GM23248 (cell line): ENCODE measurements around the gene ZNF683. TPM values are rescaled to one million over a fixed set of nuclear protein-coding genes. Genes with fewer than 3 reads are reported as not detected.
A peak's percentile ranks its signal among the peaks of the same experiment; 100 is the strongest.

Experiments
- DNase-seq: peaks from one replicate; pipeline ENCODE4 v3.0.0-alpha.2; 2015
- H2AFZ ChIP-seq: fragments of 200-600 bp; sonication (generic); 2 replicates; pipeline ENCODE4 v1.6.1; 2016; ENCODE audit warnings: antibody characterized with exemption
- H3F3A ChIP-seq: fragments of 200-600 bp; sonication (generic); 2 replicates; pipeline ENCODE4 v1.6.1; 2016; ENCODE audit warnings: mild to moderate bottlenecking, antibody characterized with exemption, mixed run types; ENCODE audit not compliant: insufficient read depth
- H3K27ac ChIP-seq: fragments of 200-600 bp; sonication (generic); 2 replicates; pipeline ENCODE4 v1.5.1; 2016; ENCODE audit warnings: mild to moderate bottlenecking
- H3K27me3 ChIP-seq: fragments of 200-600 bp; sonication (generic); replicated peaks from 2 replicates; pipeline ENCODE4 v1.6.1; 2016; ENCODE audit warnings: mild to moderate bottlenecking; ENCODE audit not compliant: insufficient read depth
- H3K36me3 ChIP-seq: fragments of 200-600 bp; sonication (generic); 2 replicates; pipeline ENCODE4 v1.6.1; 2016; ENCODE audit warnings: low read depth, mild to moderate bottlenecking
- H3K4me1 ChIP-seq: fragments of 200-600 bp; sonication (generic); 2 replicates; pipeline ENCODE4 v1.6.1; 2016; ENCODE audit warnings: mild to moderate bottlenecking; ENCODE audit not compliant: insufficient read depth
- H3K4me2 ChIP-seq: fragments of 200-600 bp; sonication (generic); one replicate; pipeline ENCODE4 v1.6.1; 2016; ENCODE audit warnings: mild to moderate bottlenecking; ENCODE audit not compliant: unreplicated experiment
- H3K4me3 ChIP-seq: fragments of 200-600 bp; sonication (generic); 2 replicates; pipeline ENCODE4 v1.5.1; 2016; ENCODE audit warnings: mild to moderate bottlenecking
- H3K79me2 ChIP-seq: fragments of 200-600 bp; sonication (generic); 2 replicates; pipeline ENCODE4 v1.6.1; 2016; ENCODE audit warnings: mild to moderate bottlenecking; ENCODE audit not compliant: insufficient read depth
- H3K9ac ChIP-seq: fragments of 200-600 bp; sonication (generic); 2 replicates; pipeline ENCODE4 v1.6.1; 2016; ENCODE audit warnings: mild to moderate bottlenecking
- H3K9me2 ChIP-seq: fragments of 200-600 bp; sonication (generic); 2 replicates; pipeline ENCODE4 v1.6.1; 2016; ENCODE audit warnings: mixed run types, mild to moderate bottlenecking, moderate library complexity; ENCODE audit not compliant: insufficient read depth
- H3K9me3 ChIP-seq: fragments of 200-600 bp; sonication (generic); one replicate; pipeline ENCODE4 v1.6.1; 2017; ENCODE audit warnings: low read depth
- H4K20me1 ChIP-seq: fragments of 200-600 bp; sonication (generic); 2 replicates; pipeline ENCODE4 v1.6.0; 2016; ENCODE audit not compliant: insufficient read depth
- EZH2 ChIP-seq: fragments of 200-600 bp; sonication (generic); IDR thresholded peaks from 2 replicates; pipeline ENCODE4 v1.6.1; 2018; ENCODE audit warnings: antibody characterized with exemption, mild to moderate bottlenecking; ENCODE audit not compliant: insufficient read depth, poor library complexity, severe bottlenecking
- EZH2phosphoT487 ChIP-seq: fragments of 200-600 bp; sonication (generic); IDR thresholded peaks from 2 replicates; pipeline ENCODE4 v1.6.1; 2018; ENCODE audit warnings: antibody characterized with exemption, moderate library complexity, mild to moderate bottlenecking, low read depth; ENCODE audit not compliant: insufficient read depth
- WGBS, 2 experiments: methylation state at CpG; one replicate each; pipeline ENCODE4 v1.1.6; 2015 to 2017; ENCODE audit warnings: low lambda C conversion rate in 2 of 2, low coverage in 1 of 2; ENCODE audit errors: missing lambda C conversion rate in 2 of 2; 5-methylcytosine and 5-hydroxymethylcytosine counted together
- in situ Hi-C: fragments of 300-500 bp; cut with MboI; formaldehyde crosslinking; loops from 2 replicates; pipeline ENCODE4 v1.15.0; 2020
- polyA plus RNA-seq: library from polyadenylated mRNA; unstranded; fragments of >200 nt; fragmentation: Nextera tagmentation; extraction: Ambion mirVana; gene quantifications from 2 replicates; pipeline ENCODE4 v1.2.1, GENCODE V29; 2016
- total RNA-seq: library from RNA; depleted of rRNA; stranded (reverse); fragments of >200 nt; shearing (Covaris generic); gene quantifications from 2 replicates; pipeline ENCODE4 v1.2.3, GENCODE V29; 2014

The ZNF683 gene
- total and polyA plus RNA-seq, 2 experiments from 2014 or later = not detected

GRCh38 chr1:26363549-26364448 is 8.8 kb downstream of the ZNF683 start:
- Histone ChIP-seq H3F3A (no peaks in the 10 kb centered on the region), H3K9me3 (no peaks in the 10 kb centered on the region), H4K20me1 (no peaks in the 10 kb centered on the region), H3K4me1 (0 out of 2 replicates have a peak, but pooled peaks cover 7% of the 10 kb centered on the region), H3K27me3 (peaks cover 33% of the 10 kb centered on the region), H3K27ac (no peak overlapping the region), H3K79me2 (no peaks in the 10 kb centered on the region), H2AFZ (no peak overlapping the region), H3K9ac (no peak overlapping the region), H3K9me2 (no peaks in the 10 kb centered on the region), H3K36me3 (no peaks in the 10 kb centered on the region), H3K4me2 (no peak overlapping the region), H3K4me3 (no peak overlapping the region)
- 31% methylated on average over 26 of the region's 26 CpGs for WGBS, 2 experiments
- in situ Hi-C loops = no loop called here
- peak; percentile 88 for DNase-seq
- TF ChIP-seq EZH2 = no peak
- TF ChIP-seq EZH2phosphoT487 = no peak

DNA sequence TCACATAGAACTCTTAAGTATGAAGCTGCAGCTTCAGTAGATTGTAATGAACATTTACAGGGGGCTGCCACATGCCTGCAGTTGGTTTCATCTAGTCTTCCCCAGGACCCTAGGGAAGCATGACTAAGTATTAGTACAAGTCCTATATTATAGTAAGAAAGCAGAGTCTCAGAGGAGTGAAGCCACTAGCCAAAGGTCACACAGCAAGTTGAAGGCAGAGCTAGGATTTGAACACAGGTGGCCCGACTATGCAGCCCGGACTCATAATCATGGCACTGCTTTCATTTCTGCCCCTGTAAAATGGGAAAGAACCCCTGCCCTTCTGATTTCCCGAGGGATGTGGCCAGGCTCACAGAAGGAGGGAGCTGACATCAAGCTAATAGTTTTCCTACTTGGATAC is 10.2 kb downstream of the ZNF683 start:
- no peak overlapping the region for H3K27ac ChIP-seq
- WGBS, 2 experiments = 73 to 76% methylated on average over 3 of the region's 3 CpGs
- H3K4me2 ChIP-seq = no peak overlapping the region
- no peaks in the 10 kb centered on the region for H4K20me1 ChIP-seq
- TF ChIP-seq EZH2 = no peak
- TF ChIP-seq EZH2phosphoT487 = no peak
- no peak for DNase-seq
- H3K9me3 ChIP-seq = no peaks in the 10 kb centered on the region
- H3K27me3 ChIP-seq = peaks cover 46% of the 10 kb centered on the region
- H3F3A ChIP-seq = no peaks in the 10 kb centered on the region
- H3K9ac ChIP-seq = no peak overlapping the region
- 0 out of 2 replicates have a peak, but pooled peaks cover 7% of the 10 kb centered on the region for H3K4me1 ChIP-seq
- no peaks in the 10 kb centered on the region for H3K9me2 ChIP-seq
- no peaks in the 10 kb centered on the region for H3K36me3 ChIP-seq
- no peaks in the 10 kb centered on the region for H3K79me2 ChIP-seq
- H3K4me3 ChIP-seq = no peak overlapping the region
- no peak overlapping the region for H2AFZ ChIP-seq
- in situ Hi-C loops = no loop called here

GRCh38 chr1:26361605-26362122 is 10.9 kb downstream of the ZNF683 start:
- no peak for DNase-seq
- Histone ChIP-seq H3K4me2 (no peak overlapping the region), H2AFZ (no peak overlapping the region), H3K79me2 (no peaks in the 10 kb centered on the region), H3F3A (no peaks in the 10 kb centered on the region), H3K27me3 (peaks cover 46% of the 10 kb centered on the region), H3K9me2 (no peaks in the 10 kb centered on the region), H3K4me1 (0 out of 2 replicates have a peak, but pooled peaks cover 7% of the 10 kb centered on the region), H3K4me3 (no peak overlapping the region), H3K9me3 (no peaks in the 10 kb centered on the region), H3K9ac (no peak overlapping the region), H4K20me1 (no peaks in the 10 kb centered on the region), H3K27ac (no peak overlapping the region), H3K36me3 (no peaks in the 10 kb centered on the region)
- in situ Hi-C loops = no loop called here
- TF ChIP-seq EZH2 (no peak), EZH2phosphoT487 (no peak)
- WGBS, 2 experiments = 79 to 80% methylated on average over 12 of the region's 12 CpGs

DNA sequence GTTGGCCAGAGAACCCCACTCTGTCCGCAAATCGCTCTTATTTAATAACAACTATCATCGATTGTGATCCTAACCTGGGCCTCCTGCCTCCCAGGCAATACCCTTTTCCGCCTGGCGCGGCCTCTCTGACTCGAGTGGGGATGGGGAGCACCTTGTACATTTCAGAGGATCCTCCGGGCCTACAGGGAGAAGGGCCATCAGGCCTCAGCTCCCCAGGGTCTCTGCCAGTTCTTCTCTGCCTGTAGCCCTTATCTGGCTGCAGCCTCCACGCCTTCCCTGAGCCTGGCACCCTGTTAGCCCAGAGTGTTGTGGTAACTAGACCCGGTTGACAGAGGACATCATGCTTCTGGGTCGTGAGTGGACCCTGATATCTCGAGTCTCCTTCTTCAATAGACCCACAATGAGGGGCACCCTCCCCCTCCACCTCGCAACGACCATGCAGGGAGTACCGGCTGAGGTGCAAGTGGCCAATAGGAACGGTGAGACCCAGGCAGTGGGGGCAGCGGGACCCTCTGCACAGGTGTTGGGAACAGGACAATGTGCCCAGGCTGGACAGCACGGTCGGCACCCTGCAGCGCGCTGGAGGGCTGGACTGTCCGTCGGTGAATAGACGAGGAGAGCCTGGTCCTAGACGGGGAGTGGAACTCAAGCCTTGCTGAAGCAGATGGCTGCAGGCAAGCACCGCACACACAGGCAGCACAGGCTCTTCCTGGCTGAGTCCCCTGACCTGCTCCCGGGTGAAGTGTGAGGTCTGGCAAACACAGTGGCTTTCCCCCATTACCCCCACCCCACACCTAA is 11.5 kb downstream of the ZNF683 start:
- no peak overlapping the region for H3K27ac ChIP-seq
- peaks cover 46% of the 10 kb centered on the region for H3K27me3 ChIP-seq
- no peak overlapping the region for H3K4me3 ChIP-seq
- no peak overlapping the region for H3K9ac ChIP-seq
- no peaks in the 10 kb centered on the region for H4K20me1 ChIP-seq
- H3K4me2 ChIP-seq = no peak overlapping the region
- H3F3A ChIP-seq = no peaks in the 10 kb centered on the region
- H3K79me2 ChIP-seq = no peaks in the 10 kb centered on the region
- H3K4me1 ChIP-seq = 0 out of 2 replicates have a peak, but pooled peaks cover 7% of the 10 kb centered on the region
- no peak overlapping the region for H2AFZ ChIP-seq
- TF ChIP-seq EZH2 (no peak), EZH2phosphoT487 (no peak)
- DNase-seq = no peak
- H3K36me3 ChIP-seq = no peaks in the 10 kb centered on the region
- in situ Hi-C loops = no loop called here
- WGBS, 2 experiments = 53 to 56% methylated on average over 27 of the region's 27 CpGs
- H3K9me3 ChIP-seq = no peaks in the 10 kb centered on the region
- H3K9me2 ChIP-seq = no peaks in the 10 kb centered on the region
